ENCODE data around the gene SH3RF3.

SH3RF3 gene

DNA sequence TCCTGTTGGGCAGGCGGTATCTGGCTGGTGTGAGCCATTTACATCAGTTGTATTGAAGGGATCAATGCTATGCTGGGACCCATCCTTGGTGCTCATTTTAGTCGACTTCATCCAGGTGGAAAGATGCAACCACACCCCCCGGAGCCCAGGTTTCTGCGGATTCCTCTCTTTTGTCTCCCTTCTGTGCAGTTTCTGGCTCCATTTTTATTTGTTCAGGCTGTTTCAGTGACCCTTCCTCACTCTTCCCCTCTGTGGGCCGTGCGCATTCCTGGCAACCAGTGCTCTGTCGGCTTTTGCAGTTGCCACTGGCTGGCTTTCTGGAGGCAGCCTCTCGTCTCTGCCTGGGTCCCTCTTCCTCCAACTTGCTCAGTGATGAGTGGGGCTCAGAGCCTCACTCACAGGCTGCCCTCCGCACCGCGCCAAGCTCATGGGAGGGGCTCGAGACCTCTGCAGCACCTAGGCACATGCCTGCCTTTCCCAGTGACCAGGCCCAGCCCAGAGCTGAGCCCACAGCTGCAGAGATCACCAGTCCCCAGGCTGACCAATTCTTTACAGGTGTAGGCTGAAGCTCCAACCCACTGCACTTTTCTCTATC lies 12.1 kb downstream of the SH3RF3 start:
- Mint-ChIP-seq H3K27ac (no peak overlapping the region), H3K36me3 (ENCODE audit: low read depth) (no peaks in the 10 kb centered on the region), H3K9me3 (no peaks in the 10 kb centered on the region), H3K27me3 (ENCODE audit: low read depth, poor library complexity) (peaks cover 17% of the 10 kb centered on the region), H3K4me1 (peaks cover 49% of the 10 kb centered on the region), H3K4me3 (no peak overlapping the region)
- TF ChIP-seq, protein P1, sequence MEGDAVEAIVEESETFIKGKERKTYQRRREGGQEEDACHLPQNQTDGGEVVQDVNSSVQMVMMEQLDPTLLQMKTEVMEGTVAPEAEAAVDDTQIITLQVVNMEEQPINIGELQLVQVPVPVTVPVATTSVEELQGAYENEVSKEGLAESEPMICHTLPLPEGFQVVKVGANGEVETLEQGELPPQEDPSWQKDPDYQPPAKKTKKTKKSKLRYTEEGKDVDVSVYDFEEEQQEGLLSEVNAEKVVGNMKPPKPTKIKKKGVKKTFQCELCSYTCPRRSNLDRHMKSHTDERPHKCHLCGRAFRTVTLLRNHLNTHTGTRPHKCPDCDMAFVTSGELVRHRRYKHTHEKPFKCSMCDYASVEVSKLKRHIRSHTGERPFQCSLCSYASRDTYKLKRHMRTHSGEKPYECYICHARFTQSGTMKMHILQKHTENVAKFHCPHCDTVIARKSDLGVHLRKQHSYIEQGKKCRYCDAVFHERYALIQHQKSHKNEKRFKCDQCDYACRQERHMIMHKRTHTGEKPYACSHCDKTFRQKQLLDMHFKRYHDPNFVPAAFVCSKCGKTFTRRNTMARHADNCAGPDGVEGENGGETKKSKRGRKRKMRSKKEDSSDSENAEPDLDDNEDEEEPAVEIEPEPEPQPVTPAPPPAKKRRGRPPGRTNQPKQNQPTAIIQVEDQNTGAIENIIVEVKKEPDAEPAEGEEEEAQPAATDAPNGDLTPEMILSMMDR (IDR thresholded peaks at IDR 0.05): no peak
- DNase-seq: no peak

DNA sequence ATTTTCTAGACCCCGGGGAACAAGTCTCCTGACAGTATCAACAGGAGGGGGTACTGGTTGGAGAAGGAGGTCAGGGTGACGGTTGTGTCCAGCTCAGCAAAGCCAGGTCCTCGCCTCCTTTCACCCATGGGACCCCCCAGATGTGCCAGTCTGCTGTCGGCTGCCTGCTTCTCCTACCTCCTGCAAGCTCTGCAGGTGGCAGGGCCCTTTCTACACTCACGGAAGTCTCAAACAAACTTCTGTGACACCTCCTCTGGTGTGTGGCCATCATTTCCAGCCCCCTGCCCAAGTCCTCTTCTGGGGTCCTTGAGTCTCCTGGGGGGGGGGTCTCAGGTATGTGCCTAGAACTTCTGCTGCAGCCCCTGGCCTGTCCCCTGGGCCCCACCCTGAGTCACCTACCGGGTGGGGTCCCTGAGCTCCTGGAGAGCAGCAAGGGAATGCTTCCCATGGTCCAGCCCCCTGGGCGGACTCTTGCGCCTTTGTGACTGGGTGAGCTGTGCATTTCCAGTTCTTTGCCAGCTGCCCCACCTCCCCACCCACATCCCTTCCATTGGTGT lies 12.8 kb downstream of the SH3RF3 start:
- Mint-ChIP-seq H3K27ac (no peak overlapping the region), H3K27me3 (ENCODE audit: low read depth, poor library complexity) (peaks cover 12% of the 10 kb centered on the region), H3K36me3 (ENCODE audit: low read depth) (no peaks in the 10 kb centered on the region), H3K4me1 (peaks cover 43% of the 10 kb centered on the region), H3K4me3 (no peak overlapping the region), H3K9me3 (no peaks in the 10 kb centered on the region)
- no peak for DNase-seq
- TF ChIP-seq, protein P1 (IDR thresholded peaks at IDR 0.05): no peak

DNA sequence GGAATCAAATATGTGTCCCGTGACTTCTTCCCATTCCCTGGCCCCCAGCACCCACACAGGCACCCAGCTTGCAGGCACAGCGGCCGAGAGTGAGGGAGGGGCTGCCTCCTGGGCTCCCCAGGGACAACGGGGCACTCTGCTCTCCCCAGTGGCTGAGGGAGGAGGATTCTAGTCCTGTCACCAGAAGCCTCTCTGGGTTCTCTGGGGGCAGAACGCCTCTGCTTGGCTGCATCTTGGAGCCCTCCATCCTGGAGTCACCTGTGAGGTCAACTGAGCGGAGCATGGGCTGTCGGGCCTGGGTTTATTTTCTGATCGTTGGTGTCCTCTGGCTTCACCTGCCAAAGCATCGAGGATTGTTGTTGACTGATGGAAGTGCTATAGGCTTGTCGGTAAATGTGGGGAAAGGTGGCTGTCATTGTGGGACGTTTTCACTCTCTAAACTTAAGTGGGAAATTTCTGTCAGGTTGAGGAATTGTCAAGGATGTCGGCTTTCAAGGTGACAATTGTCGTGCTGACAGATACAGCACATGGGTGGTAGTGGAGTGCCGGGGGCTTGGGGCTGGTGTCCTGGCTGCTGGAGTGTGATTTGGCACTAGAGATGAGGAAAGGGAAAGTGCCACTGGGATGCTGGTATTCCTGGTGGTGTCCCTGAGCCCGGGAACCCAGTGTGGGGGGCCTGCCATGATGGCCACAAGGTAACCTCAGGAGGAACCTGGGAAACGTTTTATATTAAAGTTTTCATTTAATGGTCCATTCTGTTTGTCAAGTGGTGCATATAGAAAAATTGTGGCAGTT lies 13.6 kb downstream of the SH3RF3 start:
- DNase-seq: no peak
- peaks cover 42% of the 10 kb centered on the region for H3K4me1 Mint-ChIP-seq
- H3K27ac Mint-ChIP-seq: no peak overlapping the region
- no peaks in the 10 kb centered on the region for H3K36me3 Mint-ChIP-seq (ENCODE audit: low read depth)
- no peaks in the 10 kb centered on the region for H3K9me3 Mint-ChIP-seq
- TF ChIP-seq, protein P1 (IDR thresholded peaks at IDR 0.05): no peak
- peaks cover 12% of the 10 kb centered on the region for H3K27me3 Mint-ChIP-seq (ENCODE audit: low read depth, poor library complexity)
- H3K4me3 Mint-ChIP-seq: no peak overlapping the region

DNA sequence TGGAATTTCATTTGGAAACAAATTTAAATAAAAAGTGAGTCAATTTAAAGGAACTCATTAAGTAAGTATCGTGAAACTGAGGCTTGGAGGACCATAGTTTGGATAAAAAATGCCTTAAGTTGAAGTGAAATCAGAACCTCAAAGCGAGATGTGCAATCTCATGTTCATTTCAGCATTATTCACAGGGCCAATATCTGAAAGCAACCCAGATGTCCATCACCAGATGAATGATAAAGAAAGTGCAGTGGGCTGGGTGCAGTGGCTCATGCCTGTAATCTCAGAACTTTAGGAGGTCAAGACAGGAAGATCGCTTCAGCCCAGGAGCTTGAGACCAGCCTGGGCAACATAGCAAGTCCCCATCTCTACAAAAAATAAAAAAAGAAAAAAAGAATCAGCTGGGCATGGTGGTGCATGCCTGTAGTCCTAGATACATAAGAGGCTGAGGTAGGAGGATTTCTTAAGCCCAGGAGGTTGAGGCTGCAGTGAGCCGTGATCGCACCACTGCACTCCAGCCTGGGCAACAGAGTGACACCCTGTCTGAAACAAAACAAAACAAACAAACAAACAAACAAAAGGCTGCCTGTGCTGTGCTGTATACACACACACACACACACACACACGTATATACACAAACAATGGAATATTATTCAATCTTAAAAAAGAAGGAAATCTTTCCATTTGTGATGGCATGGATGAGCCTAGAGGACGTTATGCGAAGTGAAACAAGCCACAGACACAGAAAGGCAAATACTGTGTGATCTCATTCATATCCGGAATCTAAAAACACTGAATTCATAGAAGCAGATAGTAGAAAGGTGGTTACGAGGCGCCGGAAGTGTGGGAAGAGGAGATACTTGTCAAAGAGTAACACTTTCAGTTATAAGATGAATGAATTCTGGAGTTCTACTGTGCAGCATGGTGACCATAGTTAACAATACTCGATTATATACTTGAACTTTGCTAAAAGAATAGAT lies 14.5 kb downstream of the SH3RF3 start:
- Mint-ChIP-seq H3K27me3 (ENCODE audit: low read depth, poor library complexity) (peaks cover 7% of the 10 kb centered on the region), H3K36me3 (ENCODE audit: low read depth) (no peaks in the 10 kb centered on the region), H3K9me3 (no peaks in the 10 kb centered on the region), H3K27ac (no peak overlapping the region), H3K4me3 (no peak overlapping the region), H3K4me1 (peaks cover 37% of the 10 kb centered on the region)
- no peak for DNase-seq
- TF ChIP-seq, protein P1 (IDR thresholded peaks at IDR 0.05): no peak

DNA sequence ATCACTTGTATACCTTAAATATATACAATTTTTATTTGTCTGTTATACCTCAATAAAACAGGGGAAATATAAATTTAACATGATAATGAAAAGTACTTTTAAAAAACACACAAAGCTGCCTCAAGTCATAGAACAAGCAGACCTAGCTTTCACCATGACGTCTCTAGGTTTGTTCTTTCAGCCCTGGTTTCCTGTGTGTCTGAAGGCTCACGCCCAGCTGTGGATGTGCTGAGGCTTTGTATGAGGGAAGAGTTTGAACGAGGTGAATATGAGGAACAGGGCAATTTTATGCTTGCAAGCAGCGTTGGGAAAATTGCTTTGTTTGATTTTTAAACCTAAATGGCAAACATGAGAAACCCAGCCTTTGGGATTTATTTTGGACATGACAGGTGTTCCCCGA lies 15.3 kb downstream of the SH3RF3 start:
- H3K4me1 Mint-ChIP-seq: peaks cover 33% of the 10 kb centered on the region

More for the DNA sequence above, 15.3 kb downstream of the SH3RF3 start:
- Mint-ChIP-seq H3K4me3 (no peak overlapping the region), H3K36me3 (ENCODE audit: low read depth) (no peaks in the 10 kb centered on the region), H3K9me3 (no peaks in the 10 kb centered on the region), H3K27me3 (ENCODE audit: low read depth, poor library complexity) (peaks cover 7% of the 10 kb centered on the region), H3K27ac (peak overlapping the region; percentile 92)
- TF ChIP-seq, protein P1 (IDR thresholded peaks at IDR 0.05): no peak
- no peak for DNase-seq
